A673 (cell line): Measurements from ENCODE around the gene DUSP15. TPM values are rescaled to one million over a fixed set of nuclear protein-coding genes. Genes with fewer than 3 reads are reported as not detected.

ENCODE experiments used
- BruUV-seq: library from RNA; stranded (reverse); fragments of 400-500 nt; replicated peaks from 2 replicates; lab custom pipeline; 2021; lab: Mats Ljungman, UMichigan
- CTCF ChIA-PET: fragments of 300-600 bp; sonication (Branson Sonifier 250); formaldehyde crosslinking; loops from one replicate; lab custom pipeline; 2022; ENCODE audit warnings: antibody characterized with exemption; lab: Charles Lee
- POLR2A ChIA-PET: fragments of 300-600 bp; sonication (Branson Sonifier 250); formaldehyde crosslinking; loops from one replicate; lab custom pipeline; 2022; ENCODE audit warnings: antibody characterized with exemption; ENCODE audit not compliant: low non-redundant PET; lab: Charles Lee
- DNase-seq: peaks from one replicate; pipeline ENCODE4 v3.0.0-alpha.2; 2015; ENCODE audit warnings: low spot score
- H3K27ac ChIP-seq: fragments of 200-600 bp; sonication (generic); 2 replicates; pipeline ENCODE4 v1.5.1; 2016; ENCODE audit warnings: mixed run types, low read depth, mild to moderate bottlenecking, mixed read lengths, antibody characterized with exemption, low read length; ENCODE audit not compliant: poor library complexity, severe bottlenecking
- H3K27me3 ChIP-seq: fragments of 200-600 bp; sonication (generic); replicated peaks from 2 replicates; pipeline ENCODE4 v1.6.1; 2017; ENCODE audit warnings: mixed run types, low read depth, mild to moderate bottlenecking, mixed read lengths, antibody characterized with exemption, low read length; ENCODE audit not compliant: insufficient read depth, poor library complexity
- H3K36me3 ChIP-seq: fragments of 200-600 bp; sonication (generic); 2 replicates; pipeline ENCODE4 v1.6.1; 2016; ENCODE audit warnings: mixed run types, mild to moderate bottlenecking, mixed read lengths, antibody characterized with exemption, low read length; ENCODE audit not compliant: insufficient read depth, poor library complexity, severe bottlenecking
- H3K4me1 ChIP-seq: fragments of 200-600 bp; sonication (generic); 2 replicates; pipeline ENCODE4 v1.6.1; 2017; ENCODE audit warnings: mixed run types, mild to moderate bottlenecking, mixed read lengths, antibody characterized with exemption, low read length; ENCODE audit not compliant: insufficient read depth, poor library complexity, severe bottlenecking
- H3K4me3 ChIP-seq: fragments of 200-600 bp; sonication (generic); 2 replicates; pipeline ENCODE4 v1.5.1; 2016; ENCODE audit warnings: low read depth, mixed run types, mild to moderate bottlenecking, mixed read lengths, low read length; ENCODE audit not compliant: poor library complexity, severe bottlenecking
- H3K9me3 ChIP-seq: fragments of 200-600 bp; sonication (generic); 2 replicates; pipeline ENCODE4 v1.6.1; 2016; ENCODE audit warnings: mixed run types, low read depth, mild to moderate bottlenecking, mixed read lengths, antibody characterized with exemption, low read length; ENCODE audit not compliant: poor library complexity, severe bottlenecking
- EZH2 ChIP-seq: fragments of 200-600 bp; sonication (generic); IDR thresholded peaks from 2 replicates; pipeline ENCODE4 v1.6.1; 2017; ENCODE audit warnings: borderline replicate concordance, low read depth, mild to moderate bottlenecking, mixed read lengths, antibody characterized with exemption, low read length; ENCODE audit not compliant: poor library complexity, severe bottlenecking
- intact Hi-C: fragments of 100-400 bp; cut with micrococcal nuclease; formaldehyde crosslinking; loops from one replicate; pipeline ENCODE4 v1.10.0; 2022; ENCODE audit not compliant: unreplicated experiment
- total RNA-seq: library from RNA; stranded (reverse); gene quantifications from 2 replicates; pipeline ENCODE4 v1.2.3, GENCODE V29; 2021
- TF ChIP-seq, protein P1 (sequence below): fragments of 300-800, 200-600 bp; sonication (generic); conservative IDR thresholded peaks from 2 replicates; pipeline ENCODE4 v1.5.1; 2017; ENCODE audit warnings: low read depth, mild to moderate bottlenecking, antibody characterized with exemption, low read length, moderate library complexity, mixed read lengths

Gene DUSP15
- total RNA-seq, 1 experiment from 2014 or later: not detected

DNA sequence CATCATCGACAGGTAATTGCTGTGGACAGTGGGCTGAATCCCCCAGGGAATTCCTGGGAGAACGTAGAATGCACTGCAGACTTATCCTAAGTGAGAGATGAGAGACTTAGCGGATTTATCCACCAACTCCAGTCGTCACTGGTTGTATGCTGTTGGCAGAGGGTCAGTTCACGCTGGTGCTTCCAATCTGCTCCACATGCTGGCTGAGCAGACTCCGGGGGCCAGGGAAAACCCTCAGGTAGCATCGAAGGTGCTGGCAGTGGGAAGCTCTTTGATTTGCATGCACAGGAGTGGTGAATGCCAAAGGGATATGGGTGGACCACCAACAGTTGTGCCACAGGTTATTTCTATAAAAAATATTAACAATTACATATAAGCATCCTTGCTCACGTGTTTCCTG, 20.3 kb upstream of the DUSP15 start:
- H3K27me3 ChIP-seq: no peaks in the 10 kb centered on the region
- no peak overlapping the region for H3K27ac ChIP-seq
- H3K9me3 ChIP-seq: no peaks in the 10 kb centered on the region
- ChIA-PET POLR2A (interaction anchor here (0.6 kb wide), 1 partner anchor 219 kb away, joined by 7 read pairs; the partner anchor contains the start of gene TM9SF4), CTCF (interaction anchor here (0.7 kb wide), 1 partner anchor 9 kb away, joined by 3 read pairs; no protein-coding TSS in a partner anchor)
- no peaks in the 10 kb centered on the region for H3K36me3 ChIP-seq
- no peaks in the 10 kb centered on the region for H3K4me1 ChIP-seq
- H3K4me3 ChIP-seq: no peak overlapping the region
- DNase-seq: no peak
- intact Hi-C loops: no loop called here
- TF ChIP-seq, protein P1, sequence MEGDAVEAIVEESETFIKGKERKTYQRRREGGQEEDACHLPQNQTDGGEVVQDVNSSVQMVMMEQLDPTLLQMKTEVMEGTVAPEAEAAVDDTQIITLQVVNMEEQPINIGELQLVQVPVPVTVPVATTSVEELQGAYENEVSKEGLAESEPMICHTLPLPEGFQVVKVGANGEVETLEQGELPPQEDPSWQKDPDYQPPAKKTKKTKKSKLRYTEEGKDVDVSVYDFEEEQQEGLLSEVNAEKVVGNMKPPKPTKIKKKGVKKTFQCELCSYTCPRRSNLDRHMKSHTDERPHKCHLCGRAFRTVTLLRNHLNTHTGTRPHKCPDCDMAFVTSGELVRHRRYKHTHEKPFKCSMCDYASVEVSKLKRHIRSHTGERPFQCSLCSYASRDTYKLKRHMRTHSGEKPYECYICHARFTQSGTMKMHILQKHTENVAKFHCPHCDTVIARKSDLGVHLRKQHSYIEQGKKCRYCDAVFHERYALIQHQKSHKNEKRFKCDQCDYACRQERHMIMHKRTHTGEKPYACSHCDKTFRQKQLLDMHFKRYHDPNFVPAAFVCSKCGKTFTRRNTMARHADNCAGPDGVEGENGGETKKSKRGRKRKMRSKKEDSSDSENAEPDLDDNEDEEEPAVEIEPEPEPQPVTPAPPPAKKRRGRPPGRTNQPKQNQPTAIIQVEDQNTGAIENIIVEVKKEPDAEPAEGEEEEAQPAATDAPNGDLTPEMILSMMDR: no peak
- TF ChIP-seq EZH2: no peak
- no TSS peak for BruUV-seq

DNA sequence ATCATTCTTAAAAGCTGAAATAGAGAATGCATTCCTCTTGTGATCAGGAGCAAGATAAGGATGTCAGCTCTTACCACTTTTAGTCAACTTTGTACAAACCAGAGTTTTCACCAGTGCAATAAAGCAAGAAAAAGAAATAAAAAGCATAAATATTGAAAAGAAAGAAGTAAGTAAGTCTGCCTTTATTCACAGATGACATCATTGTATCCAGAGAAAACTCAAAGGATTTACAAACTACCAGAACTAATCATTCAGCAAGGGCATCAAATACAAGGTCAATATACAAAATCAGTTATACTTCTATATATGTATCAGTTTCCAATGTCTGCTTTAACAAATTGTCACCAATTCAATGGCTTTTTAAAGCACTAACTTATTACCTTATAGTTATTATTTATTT, 13.5 kb upstream of the DUSP15 start:
- CTCF ChIA-PET: no interaction called here
- intact Hi-C loops: no loop called here
- no TSS peak for BruUV-seq

DNA sequence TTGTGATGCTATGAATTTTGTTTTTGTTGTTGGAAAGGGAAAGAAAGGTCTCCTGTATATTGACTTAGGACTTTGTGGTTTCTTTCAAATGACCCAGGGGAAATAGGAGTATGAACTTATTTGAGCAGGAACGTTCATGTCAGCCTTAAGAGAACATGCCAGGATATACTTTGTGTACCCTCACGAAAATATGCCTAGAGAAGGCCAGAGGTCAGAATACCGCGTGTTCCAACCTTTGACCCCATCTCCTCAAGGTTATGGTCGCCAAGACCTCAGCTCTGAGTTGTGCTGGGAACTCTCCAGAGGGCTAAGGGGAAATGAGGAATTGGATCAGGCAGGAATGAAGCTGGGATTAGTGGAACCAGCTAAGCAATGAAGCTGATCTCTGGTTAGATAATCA, 11.6 kb upstream of the DUSP15 start:
- BruUV-seq: no TSS peak
- H3K27me3 ChIP-seq: peaks cover 8% of the 10 kb centered on the region
- no peak for DNase-seq
- intact Hi-C loops: no loop called here
- no peak overlapping the region for H3K4me3 ChIP-seq
- H3K9me3 ChIP-seq: no peaks in the 10 kb centered on the region
- H3K36me3 ChIP-seq: no peaks in the 10 kb centered on the region
- H3K4me1 ChIP-seq: no peaks in the 10 kb centered on the region
- H3K27ac ChIP-seq: no peak overlapping the region
- TF ChIP-seq, protein P1: no peak
- TF ChIP-seq EZH2: no peak
- POLR2A ChIA-PET: no interaction called here
- CTCF ChIA-PET: interaction anchor here (0.6 to 0.7 kb wide), 2 partner anchors 9 to 114 kb away, joined by 3 read pairs; no protein-coding TSS in a partner anchor

More for the DNA sequence above, 13.5 kb upstream of the DUSP15 start:
- H3K4me3 ChIP-seq: no peak overlapping the region
- peaks cover 8% of the 10 kb centered on the region for H3K27me3 ChIP-seq
- no peaks in the 10 kb centered on the region for H3K9me3 ChIP-seq
- TF ChIP-seq EZH2: no peak
- TF ChIP-seq, protein P1: no peak
- H3K27ac ChIP-seq: no peak overlapping the region
- no peaks in the 10 kb centered on the region for H3K4me1 ChIP-seq
- no peak for DNase-seq
- POLR2A ChIA-PET: no interaction called here
- H3K36me3 ChIP-seq: no peaks in the 10 kb centered on the region
